ENCODE measurements around the gene KCNB1. TPM values are rescaled to one million over a fixed set of nuclear protein-coding genes. Genes with fewer than 3 reads are reported as not detected.

KCNB1 gene
- total RNA-seq, 1 donor from 2014 or later, result 0.41 TPM

DNA sequence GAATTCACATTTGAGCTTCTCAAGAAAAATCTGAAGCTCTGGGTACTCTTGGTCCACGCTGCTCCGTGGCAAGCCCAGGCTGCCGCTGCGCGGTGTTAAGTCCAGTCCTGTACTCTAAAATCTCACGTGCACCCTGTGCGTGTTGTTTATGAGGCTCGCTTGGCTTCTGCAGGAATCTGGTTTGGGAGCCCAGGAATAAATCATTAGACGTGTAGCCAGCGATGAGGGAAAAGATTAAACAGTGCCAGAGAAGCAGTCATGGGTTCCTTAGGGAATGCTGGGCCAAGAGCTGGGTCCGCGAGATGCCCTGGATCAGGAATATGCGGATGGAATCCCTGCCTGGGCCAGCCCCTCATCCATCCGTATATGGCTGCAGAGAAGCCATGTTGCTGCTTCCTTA lies 87.3 kb downstream of the KCNB1 start:
- no peaks in the 10 kb centered on the region for H3K4me1 ChIP-seq
- no peaks in the 10 kb centered on the region for H3K36me3 ChIP-seq
- no peaks in the 10 kb centered on the region for H3K9me3 ChIP-seq
- intact Hi-C loops (cut with DNase I), result no loop called here
- TF ChIP-seq, protein P1, sequence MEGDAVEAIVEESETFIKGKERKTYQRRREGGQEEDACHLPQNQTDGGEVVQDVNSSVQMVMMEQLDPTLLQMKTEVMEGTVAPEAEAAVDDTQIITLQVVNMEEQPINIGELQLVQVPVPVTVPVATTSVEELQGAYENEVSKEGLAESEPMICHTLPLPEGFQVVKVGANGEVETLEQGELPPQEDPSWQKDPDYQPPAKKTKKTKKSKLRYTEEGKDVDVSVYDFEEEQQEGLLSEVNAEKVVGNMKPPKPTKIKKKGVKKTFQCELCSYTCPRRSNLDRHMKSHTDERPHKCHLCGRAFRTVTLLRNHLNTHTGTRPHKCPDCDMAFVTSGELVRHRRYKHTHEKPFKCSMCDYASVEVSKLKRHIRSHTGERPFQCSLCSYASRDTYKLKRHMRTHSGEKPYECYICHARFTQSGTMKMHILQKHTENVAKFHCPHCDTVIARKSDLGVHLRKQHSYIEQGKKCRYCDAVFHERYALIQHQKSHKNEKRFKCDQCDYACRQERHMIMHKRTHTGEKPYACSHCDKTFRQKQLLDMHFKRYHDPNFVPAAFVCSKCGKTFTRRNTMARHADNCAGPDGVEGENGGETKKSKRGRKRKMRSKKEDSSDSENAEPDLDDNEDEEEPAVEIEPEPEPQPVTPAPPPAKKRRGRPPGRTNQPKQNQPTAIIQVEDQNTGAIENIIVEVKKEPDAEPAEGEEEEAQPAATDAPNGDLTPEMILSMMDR (IDR thresholded peaks at IDR 0.05), result no peak
- DNase-seq (no peak), ATAC-seq (no peak)
- no peak overlapping the region for H3K4me3 ChIP-seq
- H3K27me3 ChIP-seq, result no peaks in the 10 kb centered on the region
- H3K27ac ChIP-seq, result no peak overlapping the region

GRCh38 chr20:49394757-49395156 lies 87.7 kb downstream of the KCNB1 start:
- H3K27ac ChIP-seq, result no peak overlapping the region
- no peaks in the 10 kb centered on the region for H3K4me1 ChIP-seq
- no peak overlapping the region for H3K4me3 ChIP-seq
- DNase-seq (no peak), ATAC-seq (no peak)
- no peaks in the 10 kb centered on the region for H3K9me3 ChIP-seq
- H3K36me3 ChIP-seq, result no peaks in the 10 kb centered on the region
- TF ChIP-seq, protein P1 (IDR thresholded peaks at IDR 0.05), result no peak
- intact Hi-C loops (cut with DNase I), result no loop called here
- H3K27me3 ChIP-seq, result no peaks in the 10 kb centered on the region

DNA sequence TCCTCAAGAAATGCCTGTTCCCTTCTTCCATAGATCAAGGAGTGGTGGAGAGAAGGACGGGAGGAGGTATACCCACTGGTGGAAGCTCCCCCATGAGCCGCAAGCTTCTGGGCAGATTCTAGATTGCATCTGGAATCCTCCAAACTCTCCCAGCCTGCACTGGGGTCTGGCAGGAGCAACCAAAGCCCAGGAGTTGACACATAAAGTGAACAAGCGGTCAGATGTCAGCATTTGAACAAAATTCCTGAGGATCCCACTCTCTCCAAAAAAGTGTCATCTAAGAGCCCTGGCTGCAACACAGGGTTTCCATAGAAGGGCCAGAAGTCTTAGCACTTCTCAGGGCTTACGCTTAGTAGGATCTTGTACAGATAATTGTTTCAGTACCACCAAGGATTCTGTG lies 88.2 kb downstream of the KCNB1 start:
- intact Hi-C loops (cut with DNase I), result no loop called here
- ATAC-seq (no peak), DNase-seq (no peak)
- TF ChIP-seq, protein P1 (IDR thresholded peaks at IDR 0.05), result no peak
- no peaks in the 10 kb centered on the region for H3K36me3 ChIP-seq
- H3K4me3 ChIP-seq, result no peak overlapping the region
- H3K4me1 ChIP-seq, result no peaks in the 10 kb centered on the region
- H3K9me3 ChIP-seq, result no peaks in the 10 kb centered on the region
- H3K27me3 ChIP-seq, result no peaks in the 10 kb centered on the region
- H3K27ac ChIP-seq, result no peak overlapping the region

DNA sequence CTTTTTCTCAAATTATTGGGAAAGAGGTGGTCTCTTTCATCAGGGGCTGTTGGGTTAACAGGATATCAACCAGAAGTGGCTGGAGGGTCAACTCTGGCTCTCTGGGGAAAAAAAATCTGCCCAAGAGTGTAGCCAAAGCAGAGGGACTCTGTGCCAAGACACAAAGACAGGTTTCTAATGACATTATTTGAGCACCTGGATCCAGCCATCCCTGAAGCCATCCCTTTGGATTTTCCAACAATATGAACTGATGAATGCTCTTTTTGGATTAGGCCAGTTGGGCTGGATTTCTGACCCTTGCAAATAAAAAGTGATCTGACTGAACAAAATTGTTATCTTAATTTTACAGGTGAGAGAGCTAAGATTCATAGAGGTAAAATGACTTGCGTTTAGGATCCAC lies 88.7 kb downstream of the KCNB1 start:
- Histone ChIP-seq H3K4me3 (no peak overlapping the region), H3K4me1 (no peaks in the 10 kb centered on the region), H3K36me3 (no peaks in the 10 kb centered on the region), H3K9me3 (no peaks in the 10 kb centered on the region), H3K27me3 (no peaks in the 10 kb centered on the region), H3K27ac (no peak overlapping the region)
- intact Hi-C loops (cut with DNase I), result no loop called here
- TF ChIP-seq, protein P1 (IDR thresholded peaks at IDR 0.05), result no peak
- ATAC-seq (no peak), DNase-seq (no peak)

GRCh38 chr20:49392745-49393144 lies 89.7 kb downstream of the KCNB1 start:
- H3K9me3 ChIP-seq, result no peaks in the 10 kb centered on the region
- intact Hi-C loops (cut with DNase I), result no loop called here
- TF ChIP-seq, protein P1 (IDR thresholded peaks at IDR 0.05), result no peak
- H3K4me3 ChIP-seq, result no peak overlapping the region
- ATAC-seq, result no peak
- no peaks in the 10 kb centered on the region for H3K36me3 ChIP-seq
- no peaks in the 10 kb centered on the region for H3K4me1 ChIP-seq
- no peak for DNase-seq
- H3K27me3 ChIP-seq, result no peaks in the 10 kb centered on the region
- no peak overlapping the region for H3K27ac ChIP-seq

All from upper lobe of right lung (tissue), 1 donor.